Measurements from ENCODE around the gene RXRB.
"Not testable (repeated sequence)": the region's sequence is repeated elsewhere in the genome, so short reads cannot be mapped to it uniquely, and the experiment has no call there.

RXRB gene

DNA sequence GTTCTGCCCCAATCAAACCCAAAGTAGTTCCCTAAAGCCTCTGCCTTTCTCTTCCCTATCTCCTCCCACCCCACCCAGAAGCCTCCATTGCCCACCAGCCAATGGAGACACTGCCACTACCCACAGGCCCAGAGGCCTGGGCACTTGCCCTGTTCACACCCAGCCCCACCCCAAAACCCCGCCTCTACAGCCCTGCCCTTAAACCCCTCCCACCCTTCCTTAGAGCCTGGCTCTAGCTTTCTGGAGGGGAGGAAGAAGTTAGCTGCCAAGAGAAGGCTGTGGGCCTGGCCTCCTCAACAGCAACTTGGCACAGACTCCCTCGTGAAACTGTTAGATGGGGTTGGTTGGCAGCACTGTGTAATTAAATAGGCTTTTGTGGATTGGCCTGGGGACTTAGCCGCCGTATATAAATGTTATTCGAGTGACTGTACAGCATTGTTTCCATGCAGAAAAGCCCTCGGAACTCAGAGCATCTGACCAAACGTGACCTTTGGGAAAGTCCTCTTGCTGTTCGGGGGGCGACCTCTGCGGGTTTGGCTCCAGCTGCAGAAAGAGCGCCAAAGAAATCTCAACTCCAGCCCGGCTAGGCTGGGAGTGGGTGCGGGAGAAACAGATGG is 39.6 kb downstream of the RXRB start:
- DNase-seq, result peak; percentile 91

DNA sequence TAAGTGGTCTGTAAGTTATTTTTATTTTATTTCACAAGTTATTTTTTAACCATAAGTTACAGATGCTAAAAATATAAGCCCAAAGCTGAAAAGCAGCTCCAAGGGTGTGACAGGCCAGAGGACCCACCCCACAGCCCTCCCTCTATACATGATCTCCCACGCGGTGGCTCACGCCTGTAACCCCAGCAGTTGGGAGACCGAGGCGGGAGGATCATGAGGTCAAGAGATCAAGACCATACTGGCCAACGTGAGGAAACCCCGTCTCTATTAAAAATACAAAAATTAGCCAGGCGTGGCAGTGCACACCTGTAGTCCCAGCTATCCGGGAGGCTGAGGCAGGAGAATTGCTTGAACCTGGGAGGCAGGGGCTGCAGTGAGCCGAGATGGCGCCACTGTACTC is 40.4 kb downstream of the RXRB start:
- DNase-seq, result no peak

DNA sequence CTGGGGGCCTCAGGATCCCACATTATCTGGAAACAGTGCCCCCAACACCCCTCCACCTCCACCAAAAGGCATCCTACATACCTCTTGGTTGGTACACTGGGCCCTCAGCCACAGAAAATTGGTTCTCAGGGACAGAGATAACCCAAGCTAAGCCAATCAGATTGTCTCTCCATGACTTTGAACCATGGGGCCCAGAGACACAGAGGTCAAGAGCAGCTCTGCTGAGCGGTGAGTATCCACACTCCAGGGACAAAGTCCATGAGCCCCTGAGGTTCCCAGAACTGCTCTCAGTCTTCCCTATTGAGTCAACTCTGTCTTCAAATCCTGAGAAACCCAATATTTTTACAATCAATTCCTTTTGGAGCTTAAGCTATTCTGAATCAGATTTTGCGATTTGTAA is 43.5 kb downstream of the RXRB start:
- DNase-seq, result no peak

DNA sequence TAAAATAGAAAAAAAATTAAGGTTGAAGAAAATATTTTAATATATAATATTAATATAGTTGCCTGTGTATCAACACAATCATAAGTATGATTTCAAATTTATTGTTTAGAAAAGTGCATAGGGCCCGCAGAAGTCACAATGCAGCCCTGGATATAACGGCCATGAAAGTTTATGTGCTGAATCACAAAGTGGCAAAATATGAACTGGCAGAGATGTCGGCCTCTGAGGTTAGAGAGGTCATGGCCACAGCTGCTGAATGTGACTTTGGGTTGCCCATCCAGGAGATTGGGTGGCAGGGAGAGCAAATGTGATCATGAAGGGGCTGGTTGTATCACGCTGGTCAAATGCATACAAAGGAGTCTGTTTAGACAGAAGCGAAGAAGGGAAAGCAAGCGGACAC is 43.9 kb downstream of the RXRB start:
- no peak for DNase-seq

- no peak for DNase-seq
These were observed 46.1 kb downstream of the RXRB start for GRCh38 chr6:33154349-33154748.

- DNase-seq, result no peak
These were observed 49.4 kb downstream of the RXRB start for GRCh38 chr6:33151050-33151449.

- not testable (repeated sequence) for DNase-seq
These were observed 49.9 kb downstream of the RXRB start for GRCh38 chr6:33150560-33150959.

DNA sequence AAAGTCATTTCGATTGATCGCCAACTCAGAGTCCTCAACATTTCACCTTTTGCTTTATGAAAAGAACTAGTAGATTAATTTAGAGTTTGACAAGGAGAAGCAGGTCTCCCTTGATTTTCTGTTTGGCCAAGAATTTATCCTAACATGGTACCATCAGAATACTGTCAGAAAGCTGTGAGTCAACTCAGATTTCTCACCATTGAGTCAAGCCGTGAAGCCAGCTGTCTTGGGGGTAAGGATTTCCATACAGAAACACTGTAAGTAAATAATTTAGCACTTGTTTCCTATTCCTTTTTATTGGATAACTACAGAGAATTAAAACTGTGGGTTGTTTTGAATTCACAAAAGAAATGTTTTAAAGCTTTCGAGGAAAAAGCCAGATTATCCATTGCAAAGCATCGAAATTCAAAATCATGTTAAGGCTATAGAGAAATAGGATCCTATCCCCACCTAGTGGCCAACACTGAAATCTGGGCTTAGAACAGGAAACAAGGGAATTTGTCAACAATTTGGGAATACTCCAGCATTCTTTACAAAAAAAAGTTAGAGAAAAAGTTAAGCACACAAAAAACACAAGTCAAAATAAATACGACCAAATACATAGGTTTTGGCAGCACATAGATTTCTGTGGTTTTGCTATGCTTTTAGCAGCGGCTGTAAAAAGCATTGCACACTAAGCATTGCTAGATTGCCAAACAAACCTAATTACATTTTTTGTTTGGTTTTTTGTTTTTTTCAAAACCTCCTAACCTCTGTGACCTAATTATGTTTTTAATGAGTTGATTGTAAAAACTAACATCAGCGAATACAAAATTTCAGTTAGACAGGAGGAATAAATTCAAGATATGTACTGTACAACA is 52.4 kb downstream of the RXRB start:
- DNase-seq, result peak; percentile 49

- peak; percentile 28 for DNase-seq
These were observed 56.1 kb downstream of the RXRB start for GRCh38 chr6:33144373-33144772.
